GM23248 (cell line): ENCODE data around the gene CDCA8. TPM values are rescaled to one million over a fixed set of nuclear protein-coding genes. Genes with fewer than 3 reads are reported as not detected.

Experiments used
- DNase-seq: peaks from one replicate; pipeline ENCODE4 v3.0.0-alpha.2; 2015
- H2AFZ ChIP-seq: fragments of 200-600 bp; sonication (generic); 2 replicates; pipeline ENCODE4 v1.6.1; 2016; ENCODE audit warnings: antibody characterized with exemption
- H3F3A ChIP-seq: fragments of 200-600 bp; sonication (generic); 2 replicates; pipeline ENCODE4 v1.6.1; 2016; ENCODE audit warnings: mild to moderate bottlenecking, antibody characterized with exemption, mixed run types; ENCODE audit not compliant: insufficient read depth
- H3K27ac ChIP-seq: fragments of 200-600 bp; sonication (generic); 2 replicates; pipeline ENCODE4 v1.5.1; 2016; ENCODE audit warnings: mild to moderate bottlenecking
- H3K27me3 ChIP-seq: fragments of 200-600 bp; sonication (generic); replicated peaks from 2 replicates; pipeline ENCODE4 v1.6.1; 2016; ENCODE audit warnings: mild to moderate bottlenecking; ENCODE audit not compliant: insufficient read depth
- H3K36me3 ChIP-seq: fragments of 200-600 bp; sonication (generic); 2 replicates; pipeline ENCODE4 v1.6.1; 2016; ENCODE audit warnings: low read depth, mild to moderate bottlenecking
- H3K4me1 ChIP-seq: fragments of 200-600 bp; sonication (generic); 2 replicates; pipeline ENCODE4 v1.6.1; 2016; ENCODE audit warnings: mild to moderate bottlenecking; ENCODE audit not compliant: insufficient read depth
- H3K4me2 ChIP-seq: fragments of 200-600 bp; sonication (generic); one replicate; pipeline ENCODE4 v1.6.1; 2016; ENCODE audit warnings: mild to moderate bottlenecking; ENCODE audit not compliant: unreplicated experiment
- H3K4me3 ChIP-seq: fragments of 200-600 bp; sonication (generic); 2 replicates; pipeline ENCODE4 v1.5.1; 2016; ENCODE audit warnings: mild to moderate bottlenecking
- H3K79me2 ChIP-seq: fragments of 200-600 bp; sonication (generic); 2 replicates; pipeline ENCODE4 v1.6.1; 2016; ENCODE audit warnings: mild to moderate bottlenecking; ENCODE audit not compliant: insufficient read depth
- H3K9ac ChIP-seq: fragments of 200-600 bp; sonication (generic); 2 replicates; pipeline ENCODE4 v1.6.1; 2016; ENCODE audit warnings: mild to moderate bottlenecking
- H3K9me2 ChIP-seq: fragments of 200-600 bp; sonication (generic); 2 replicates; pipeline ENCODE4 v1.6.1; 2016; ENCODE audit warnings: mixed run types, mild to moderate bottlenecking, moderate library complexity; ENCODE audit not compliant: insufficient read depth
- H3K9me3 ChIP-seq: fragments of 200-600 bp; sonication (generic); one replicate; pipeline ENCODE4 v1.6.1; 2017; ENCODE audit warnings: low read depth
- H4K20me1 ChIP-seq: fragments of 200-600 bp; sonication (generic); 2 replicates; pipeline ENCODE4 v1.6.0; 2016; ENCODE audit not compliant: insufficient read depth
- EZH2 ChIP-seq: fragments of 200-600 bp; sonication (generic); IDR thresholded peaks from 2 replicates; pipeline ENCODE4 v1.6.1; 2018; ENCODE audit warnings: antibody characterized with exemption, mild to moderate bottlenecking; ENCODE audit not compliant: insufficient read depth, poor library complexity, severe bottlenecking
- EZH2phosphoT487 ChIP-seq: fragments of 200-600 bp; sonication (generic); IDR thresholded peaks from 2 replicates; pipeline ENCODE4 v1.6.1; 2018; ENCODE audit warnings: antibody characterized with exemption, moderate library complexity, mild to moderate bottlenecking, low read depth; ENCODE audit not compliant: insufficient read depth
- whole genome bisulfite sequencing, 2 experiments: methylation state at CpG; one replicate each; pipeline ENCODE4 v1.1.6; 2015 to 2017; ENCODE audit warnings: low lambda C conversion rate in 2 of 2, low coverage in 1 of 2; ENCODE audit errors: missing lambda C conversion rate in 2 of 2; 5-methylcytosine and 5-hydroxymethylcytosine counted together
- in situ Hi-C: fragments of 300-500 bp; cut with MboI; formaldehyde crosslinking; loops from 2 replicates; pipeline ENCODE4 v1.15.0; 2020
- polyA plus RNA-seq: library from polyadenylated mRNA; unstranded; fragments of >200 nt; fragmentation: Nextera tagmentation; extraction: Ambion mirVana; gene quantifications from 2 replicates; pipeline ENCODE4 v1.2.1, GENCODE V29; 2016
- total RNA-seq: library from RNA; depleted of rRNA; stranded (reverse); fragments of >200 nt; shearing (Covaris generic); gene quantifications from 2 replicates; pipeline ENCODE4 v1.2.3, GENCODE V29; 2014

Gene CDCA8
- total and polyA plus RNA-seq, 2 experiments from 2014 or later, result 4.4 to 15.4 TPM

GRCh38 chr1:37691497-37692077 lies 729 bp upstream of the CDCA8 start:
- peak overlapping the region; percentile 56 for H3K27ac ChIP-seq
- no peaks in the 10 kb centered on the region for H3K9me3 ChIP-seq
- H3K9me2 ChIP-seq, result no peaks in the 10 kb centered on the region
- H4K20me1 ChIP-seq, result no peaks in the 10 kb centered on the region
- H3K9ac ChIP-seq, result peak overlapping the region; percentile 86
- H3K4me1 ChIP-seq, result peaks cover 21% of the 10 kb centered on the region
- peak overlapping the region; percentile 75 for H3K4me2 ChIP-seq
- H3F3A ChIP-seq, result peaks cover 11% of the 10 kb centered on the region; the same call in 1 of the 2 replicates
- TF ChIP-seq EZH2phosphoT487 (no peak), EZH2 (no peak)
- peak; percentile 86 for DNase-seq
- peak overlapping the region; percentile 85 for H3K4me3 ChIP-seq
- H3K36me3 ChIP-seq, result no peaks in the 10 kb centered on the region
- in situ Hi-C loops, result no loop called here
- peaks cover 71% of the 10 kb centered on the region for H3K79me2 ChIP-seq
- H2AFZ ChIP-seq, result peak overlapping the region; percentile 88
- WGBS, 2 experiments, result 2% methylated on average over 33 to 45 of the region's 45 CpGs
- no peaks in the 10 kb centered on the region for H3K27me3 ChIP-seq

- Histone ChIP-seq H3K79me2 (peaks cover 69% of the 10 kb centered on the region), H3K9ac (peak overlapping the region; percentile 79), H4K20me1 (no peaks in the 10 kb centered on the region), H3K4me3 (peak overlapping the region; percentile 85), H2AFZ (peak overlapping the region; percentile 97), H3K36me3 (no peaks in the 10 kb centered on the region), H3K4me1 (peaks cover 21% of the 10 kb centered on the region), H3K9me2 (no peaks in the 10 kb centered on the region), H3K27me3 (no peaks in the 10 kb centered on the region), H3K4me2 (peak overlapping the region; percentile 81), H3F3A (peaks cover 11% of the 10 kb centered on the region; the same call in 1 of the 2 replicates), H3K9me3 (no peaks in the 10 kb centered on the region), H3K27ac (peak overlapping the region; percentile 28; the same call in 1 of the 2 replicates)
- WGBS, 2 experiments, result 7 to 13% methylated on average over 8 to 16 of the region's 16 CpGs
- DNase-seq, result no peak
- in situ Hi-C loops, result no loop called here
- TF ChIP-seq EZH2, result no peak
- no peak for TF ChIP-seq EZH2phosphoT487
Observed at GRCh38 chr1:37692834-37693175, 489 bp downstream of the CDCA8 start.

DNA sequence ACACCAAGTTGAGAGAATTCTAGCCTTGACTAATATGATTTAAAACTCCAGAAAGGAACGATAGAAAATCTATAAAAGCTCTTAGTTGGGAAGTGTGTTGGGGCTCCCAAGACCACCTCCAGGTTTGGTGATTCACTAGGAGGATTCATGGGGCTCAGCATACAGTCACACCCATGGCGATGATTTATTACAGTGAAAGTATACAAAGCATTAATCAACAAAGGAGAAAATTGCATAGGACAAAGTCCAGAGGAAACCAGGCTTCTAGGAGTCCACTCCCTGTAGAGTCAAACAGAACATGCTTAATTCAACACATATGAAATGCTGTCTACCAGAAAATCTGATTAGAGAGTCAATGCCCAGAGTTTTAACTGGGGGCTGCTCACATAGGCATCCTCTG lies 4.8 kb downstream of the CDCA8 start:
- peaks cover 36% of the 10 kb centered on the region for H3K79me2 ChIP-seq
- H3K9me3 ChIP-seq, result no peaks in the 10 kb centered on the region
- H3K27me3 ChIP-seq, result no peaks in the 10 kb centered on the region
- H2AFZ ChIP-seq, result no peak overlapping the region
- DNase-seq, result no peak
- no peak overlapping the region for H3K9ac ChIP-seq
- no peaks in the 10 kb centered on the region for H4K20me1 ChIP-seq
- H3K4me2 ChIP-seq, result no peak overlapping the region
- TF ChIP-seq EZH2, result no peak
- TF ChIP-seq EZH2phosphoT487, result no peak
- H3K36me3 ChIP-seq, result no peaks in the 10 kb centered on the region
- H3K4me1 ChIP-seq, result no peaks in the 10 kb centered on the region
- H3K4me3 ChIP-seq, result no peak overlapping the region
- 96 to 98% methylated on average over 2 of the region's 2 CpGs for WGBS, 2 experiments
- H3K9me2 ChIP-seq, result no peaks in the 10 kb centered on the region
- H3K27ac ChIP-seq, result no peak overlapping the region
- in situ Hi-C loops, result no loop called here
- no peaks in the 10 kb centered on the region for H3F3A ChIP-seq

GRCh38 chr1:37697737-37698136 lies 5.4 kb downstream of the CDCA8 start:
- Histone ChIP-seq H3K4me3 (no peak overlapping the region), H3K79me2 (peaks cover 33% of the 10 kb centered on the region), H4K20me1 (no peaks in the 10 kb centered on the region), H3K27ac (no peak overlapping the region), H3K36me3 (no peaks in the 10 kb centered on the region), H3K4me2 (no peak overlapping the region), H2AFZ (no peak overlapping the region), H3K27me3 (no peaks in the 10 kb centered on the region), H3F3A (no peaks in the 10 kb centered on the region), H3K9me3 (no peaks in the 10 kb centered on the region), H3K9me2 (no peaks in the 10 kb centered on the region), H3K4me1 (no peaks in the 10 kb centered on the region), H3K9ac (no peak overlapping the region)
- no peak for TF ChIP-seq EZH2phosphoT487
- TF ChIP-seq EZH2, result no peak
- no peak for DNase-seq
- 66 to 76% methylated on average over 2 of the region's 2 CpGs for WGBS, 2 experiments
- in situ Hi-C loops, result no loop called here
